Tibial nerve (tissue), 4 donors: ENCODE results near the gene P2RX5.

Source experiments
- EP300 ChIP-seq, 2 donors: sonication (generic); formaldehyde crosslinking; IDR thresholded peaks; one replicate each; pipeline ENCODE4 v1.6.1; 2017; ENCODE audit warnings: antibody characterized with exemption in 2 of 2, mild to moderate bottlenecking in 1 of 2
- POLR2A ChIP-seq, 2 donors: fragments of 450-650 bp; IDR thresholded peaks; one replicate each; pipeline ENCODE4 v1.6.1; 2017; ENCODE audit warnings: antibody characterized with exemption in 2 of 2, mild to moderate bottlenecking in 2 of 2, moderate library complexity in 2 of 2
- TF ChIP-seq, protein P1 (sequence below), 5 experiments: fragments of 200-600 bp in 3 of 5; fragments of 450-650 bp in 2 of 5; sonication (generic) in 3 of 5; IDR thresholded peaks; one replicate each; pipeline ENCODE4 v1.5.1; 2016 to 2019; ENCODE audit warnings: antibody characterized with exemption in 5 of 5, mild to moderate bottlenecking in 3 of 5, moderate library complexity in 2 of 5

DNA sequence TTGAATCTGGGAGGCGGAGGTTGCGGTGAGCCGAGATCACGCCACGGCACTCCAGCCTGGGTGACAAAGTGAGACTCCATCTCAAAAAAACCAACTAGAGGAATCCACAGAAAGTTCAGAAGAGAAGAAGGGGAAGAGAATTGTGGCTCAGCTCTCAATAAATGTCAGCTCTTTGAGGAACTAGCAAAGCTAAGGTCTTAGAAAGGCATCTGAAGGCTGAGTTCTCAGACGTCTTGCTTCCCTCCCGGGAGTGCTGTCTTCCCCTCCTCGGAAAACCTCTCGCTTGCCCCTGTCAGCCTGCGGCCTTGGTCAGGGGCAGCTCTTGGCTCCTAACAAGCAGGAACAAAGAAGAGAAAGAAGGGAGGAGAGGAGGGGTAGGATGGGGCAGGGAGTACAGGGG, 65.2 kb downstream of the P2RX5 start:
- TF ChIP-seq, protein P1, sequence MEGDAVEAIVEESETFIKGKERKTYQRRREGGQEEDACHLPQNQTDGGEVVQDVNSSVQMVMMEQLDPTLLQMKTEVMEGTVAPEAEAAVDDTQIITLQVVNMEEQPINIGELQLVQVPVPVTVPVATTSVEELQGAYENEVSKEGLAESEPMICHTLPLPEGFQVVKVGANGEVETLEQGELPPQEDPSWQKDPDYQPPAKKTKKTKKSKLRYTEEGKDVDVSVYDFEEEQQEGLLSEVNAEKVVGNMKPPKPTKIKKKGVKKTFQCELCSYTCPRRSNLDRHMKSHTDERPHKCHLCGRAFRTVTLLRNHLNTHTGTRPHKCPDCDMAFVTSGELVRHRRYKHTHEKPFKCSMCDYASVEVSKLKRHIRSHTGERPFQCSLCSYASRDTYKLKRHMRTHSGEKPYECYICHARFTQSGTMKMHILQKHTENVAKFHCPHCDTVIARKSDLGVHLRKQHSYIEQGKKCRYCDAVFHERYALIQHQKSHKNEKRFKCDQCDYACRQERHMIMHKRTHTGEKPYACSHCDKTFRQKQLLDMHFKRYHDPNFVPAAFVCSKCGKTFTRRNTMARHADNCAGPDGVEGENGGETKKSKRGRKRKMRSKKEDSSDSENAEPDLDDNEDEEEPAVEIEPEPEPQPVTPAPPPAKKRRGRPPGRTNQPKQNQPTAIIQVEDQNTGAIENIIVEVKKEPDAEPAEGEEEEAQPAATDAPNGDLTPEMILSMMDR (IDR thresholded peaks at IDR 0.05): no peak
- TF ChIP-seq POLR2A (IDR thresholded peaks at IDR 0.05): no peak
- no peak for TF ChIP-seq EP300 (IDR thresholded peaks at IDR 0.05)
